HG02840 (cell line): ENCODE results near the gene MFF.

Experiments used
- ATAC-seq: cut with Tn5 transposase; IDR thresholded peaks from one replicate; pipeline ENCODE4 v1.9.1; 2021; ENCODE audit warnings: mild to moderate bottlenecking, moderate library complexity, moderate number of reproducible peaks; ENCODE audit not compliant: unreplicated experiment, low FRiP score

MFF gene

DNA sequence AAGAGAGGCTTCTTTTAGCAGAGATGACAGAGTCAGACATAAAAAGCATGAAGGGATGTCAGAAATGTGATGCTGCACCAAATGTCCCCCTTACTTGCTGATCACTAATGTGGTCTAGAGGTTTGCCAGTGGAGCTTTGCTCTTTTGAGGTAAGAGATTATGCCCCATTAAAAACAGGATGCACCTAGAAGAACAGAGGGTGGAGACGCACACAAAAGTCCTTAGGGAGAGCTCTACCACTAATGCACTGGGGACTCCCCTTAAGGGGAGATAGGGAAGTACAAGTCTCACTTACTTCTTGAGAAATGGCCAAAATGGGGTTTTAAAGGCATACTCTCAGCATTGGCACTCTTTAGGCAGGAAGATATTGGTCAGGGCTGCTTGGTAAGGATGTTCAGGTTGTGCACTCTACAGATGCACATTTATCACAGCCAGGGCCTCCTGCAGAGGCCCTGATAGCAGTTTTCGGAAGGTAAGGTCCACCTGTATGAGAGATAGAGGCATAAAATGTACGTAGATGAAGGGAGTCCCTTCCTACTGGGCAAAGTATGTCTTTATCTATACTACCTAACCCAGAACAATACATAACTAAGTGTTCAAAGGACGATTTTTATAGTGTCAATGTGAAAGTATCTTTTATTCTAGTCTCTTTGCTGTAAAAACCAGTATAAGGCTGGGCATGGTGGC, 79.7 kb downstream of the MFF start:
- no peak for ATAC-seq

DNA sequence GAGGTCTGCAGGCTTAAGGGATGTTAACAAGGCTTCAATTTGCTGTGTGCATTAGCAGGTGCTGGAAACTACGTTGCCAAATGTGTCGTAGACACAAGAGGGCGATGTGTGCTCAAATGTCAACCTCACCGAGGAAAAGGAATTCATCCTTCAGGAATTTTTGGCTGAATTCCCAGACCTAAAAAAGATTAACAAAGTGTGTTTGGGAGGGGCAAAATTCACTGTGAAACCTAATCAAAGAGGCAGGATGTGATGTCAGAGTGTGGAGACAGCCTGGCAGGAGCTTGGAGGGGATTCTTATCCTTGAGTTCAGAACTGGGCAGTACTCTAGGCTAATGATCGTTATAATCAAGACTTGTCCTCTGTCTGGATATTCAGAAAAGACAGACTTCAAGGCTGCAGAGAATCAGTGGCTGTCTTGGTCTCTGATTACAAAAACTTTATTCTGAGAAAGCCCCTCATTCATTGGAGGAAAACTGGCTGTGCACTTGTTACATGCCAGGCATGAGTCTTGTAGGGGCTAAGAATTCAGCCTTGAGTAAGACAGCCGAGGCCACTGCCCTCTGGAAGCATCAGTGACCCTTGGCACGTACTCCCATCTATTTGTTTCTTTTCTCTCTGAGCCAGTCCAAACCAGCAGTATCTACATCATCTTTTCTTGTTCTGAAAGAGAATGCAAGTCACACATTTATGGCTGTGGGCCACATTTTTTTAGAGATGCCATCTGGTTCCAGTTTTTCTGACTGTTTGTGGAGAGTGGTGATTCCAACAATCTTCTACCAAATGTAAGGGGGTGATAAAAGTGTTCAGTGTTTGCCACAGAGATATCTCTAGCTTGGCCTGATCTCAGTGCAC, 81.4 kb downstream of the MFF start:
- no peak for ATAC-seq
